Glutamatergic neuron (in vitro differentiated cells): ENCODE data around the gene F2RL2. TPM values are rescaled to one million over a fixed set of nuclear protein-coding genes. Genes with fewer than 3 reads are reported as not detected.

Experiments used
- DNase-seq: peaks from one replicate; pipeline ENCODE4 v3.0.0; 2022
- H3K27ac Mint-ChIP-seq: one replicate; pipeline ENCODE4 v1.8.0; 2020; ENCODE audit warnings: mild to moderate bottlenecking, mixed read lengths, inconsistent platforms; ENCODE audit not compliant: unreplicated experiment
- H3K27me3 Mint-ChIP-seq: one replicate; pipeline ENCODE4 v1.8.0; 2020; ENCODE audit warnings: mild to moderate bottlenecking, moderate library complexity, mixed read lengths, inconsistent platforms; ENCODE audit not compliant: unreplicated experiment
- H3K36me3 Mint-ChIP-seq: one replicate; pipeline ENCODE4 v1.8.0; 2020; ENCODE audit warnings: mild to moderate bottlenecking, mixed read lengths, inconsistent platforms; ENCODE audit not compliant: unreplicated experiment
- H3K4me1 Mint-ChIP-seq: one replicate; pipeline ENCODE4 v1.8.0; 2020; ENCODE audit warnings: mild to moderate bottlenecking, low read depth, mixed read lengths, inconsistent platforms; ENCODE audit not compliant: unreplicated experiment
- H3K4me3 Mint-ChIP-seq: one replicate; pipeline ENCODE4 v1.8.0; 2020; ENCODE audit warnings: mild to moderate bottlenecking, mixed read lengths, inconsistent platforms; ENCODE audit not compliant: unreplicated experiment
- H3K9me3 Mint-ChIP-seq: one replicate; pipeline ENCODE4 v1.8.0; 2020; ENCODE audit warnings: mild to moderate bottlenecking, moderate library complexity, mixed read lengths, inconsistent platforms; ENCODE audit not compliant: unreplicated experiment
- CTCF ChIP-seq: fragments of 200-600 bp; sonication (generic); IDR thresholded peaks from one replicate; pipeline ENCODE4 v1.5.0; 2021; ENCODE audit not compliant: partially characterized antibody, unreplicated experiment
- total RNA-seq: library from RNA; stranded (reverse); fragmentation: NEBNext Ultra II Directional; extraction: Animal tissue kit (Norgen Biotek cat#: 25700); gene quantifications from one replicate; pipeline ENCODE4 v1.2.1, GENCODE V29; 2021; ENCODE audit not compliant: unreplicated experiment

The F2RL2 gene
- total RNA-seq, 1 donor from 2014 or later = not detected

GRCh38 chr5:76664079-76664478 lies 40.9 kb upstream of the F2RL2 start:
- Mint-ChIP-seq H3K9me3 (no peaks in the 10 kb centered on the region), H3K27ac (no peak overlapping the region), H3K4me3 (no peak overlapping the region)

GRCh38 chr5:76663573-76663972 lies 40.4 kb upstream of the F2RL2 start:
- no peaks in the 10 kb centered on the region for H3K36me3 Mint-ChIP-seq
- no peaks in the 10 kb centered on the region for H3K27me3 Mint-ChIP-seq
- H3K4me1 Mint-ChIP-seq = no peaks in the 10 kb centered on the region
- TF ChIP-seq CTCF = no peak
- H3K9me3 Mint-ChIP-seq = no peaks in the 10 kb centered on the region
- no peak for DNase-seq
- no peak overlapping the region for H3K4me3 Mint-ChIP-seq
- H3K27ac Mint-ChIP-seq = no peak overlapping the region

More at GRCh38 chr5:76664079-76664478, 40.9 kb upstream of the F2RL2 start:
- no peak for TF ChIP-seq CTCF
- Mint-ChIP-seq H3K4me1 (no peaks in the 10 kb centered on the region), H3K27me3 (no peaks in the 10 kb centered on the region), H3K36me3 (no peaks in the 10 kb centered on the region)
- DNase-seq = no peak

GRCh38 chr5:76662521-76662920 lies 39.3 kb upstream of the F2RL2 start:
- no peaks in the 10 kb centered on the region for H3K4me1 Mint-ChIP-seq
- H3K27me3 Mint-ChIP-seq = no peaks in the 10 kb centered on the region
- no peaks in the 10 kb centered on the region for H3K36me3 Mint-ChIP-seq
- H3K27ac Mint-ChIP-seq = no peak overlapping the region
- no peak for DNase-seq
- H3K4me3 Mint-ChIP-seq = no peak overlapping the region
- peaks cover 3% of the 10 kb centered on the region for H3K9me3 Mint-ChIP-seq
- no peak for TF ChIP-seq CTCF

GRCh38 chr5:76660360-76660759 lies 37.2 kb upstream of the F2RL2 start:
- no peak for DNase-seq
- H3K9me3 Mint-ChIP-seq = peaks cover 3% of the 10 kb centered on the region
- no peaks in the 10 kb centered on the region for H3K36me3 Mint-ChIP-seq
- H3K27ac Mint-ChIP-seq = no peak overlapping the region
- H3K4me1 Mint-ChIP-seq = no peaks in the 10 kb centered on the region
- TF ChIP-seq CTCF = no peak
- H3K4me3 Mint-ChIP-seq = no peak overlapping the region
- H3K27me3 Mint-ChIP-seq = no peaks in the 10 kb centered on the region

- no peak for DNase-seq
- Mint-ChIP-seq H3K4me1 (no peaks in the 10 kb centered on the region), H3K36me3 (no peaks in the 10 kb centered on the region), H3K27me3 (peaks cover 1% of the 10 kb centered on the region), H3K9me3 (peaks cover 3% of the 10 kb centered on the region), H3K4me3 (no peak overlapping the region), H3K27ac (no peak overlapping the region)
- TF ChIP-seq CTCF = no peak
Measured at GRCh38 chr5:76657683-76658311, 34.6 kb upstream of the F2RL2 start.
